ENCODE measurements around the gene NME4. TPM values are rescaled to one million over a fixed set of nuclear protein-coding genes. Genes with fewer than 3 reads are reported as not detected.

NME4 gene
- total and polyA plus RNA-seq, 4 experiments from 2014 or later = 34.9 to 61.7 (median 44.9) TPM

GRCh38 chr16:389352-389751 lies 7.6 kb upstream of the NME4 start:
- Mint-ChIP-seq H3K36me3 (no peaks in the 10 kb centered on the region), H3K9me3 (peaks cover 0 to 2% (median 0%) of the 10 kb centered on the region in 8 donors), H3K27me3 (no peaks in the 10 kb centered on the region), H3K4me3 (no peak overlapping the region), H3K27ac (no peak overlapping the region), H3K4me1 (peaks cover 5 to 7% (median 6%) of the 10 kb centered on the region in 4 donors)
- no peaks in the 10 kb centered on the region for H3K9me3 ChIP-seq (ENCODE audit: control insufficient read depth in 1 of 2, low read length in 2 of 2)
- H3K36me3 ChIP-seq (ENCODE audit: insufficient read depth, low read length) = no peaks in the 10 kb centered on the region
- ChIA-PET CTCF (ENCODE audit: partially characterized antibody) (no interaction called here), POLR2A (ENCODE audit: partially characterized antibody) (interaction anchor here (0.8 kb wide), 1 partner anchor 19 kb away, joined by 3 read pairs; the partner anchor contains the start of gene MRPL28)
- intact Hi-C loops (cut with micrococcal nuclease) = no loop called here
- no peaks in the 10 kb centered on the region for H3K4me1 ChIP-seq (ENCODE audit: insufficient read depth, low read length)
- no peak overlapping the region for H3K4me3 ChIP-seq (ENCODE audit: low read length in 2 of 2)
- no peak for DNase-seq
- H3K27me3 ChIP-seq (ENCODE audit: insufficient read depth, low read length) = no peaks in the 10 kb centered on the region
- H3K27ac ChIP-seq (ENCODE audit: low read depth, low read length) = no peak overlapping the region

GRCh38 chr16:391885-392335 lies 5.1 kb upstream of the NME4 start:
- H3K9me3 Mint-ChIP-seq = peaks cover 0 to 2% (median 0%) of the 10 kb centered on the region in 8 donors
- peak; percentile 61 to 80 (median 64) for DNase-seq
- H3K9me3 ChIP-seq (ENCODE audit: control insufficient read depth in 1 of 2, low read length in 2 of 2) = no peaks in the 10 kb centered on the region
- no peak overlapping the region for H3K4me3 ChIP-seq (ENCODE audit: low read length in 2 of 2)
- H3K27ac Mint-ChIP-seq = peak overlapping the region in 4 of 7 donors; percentile 6 to 86 (median 52)
- no peak overlapping the region for H3K27ac ChIP-seq (ENCODE audit: low read depth, low read length)
- H3K36me3 ChIP-seq (ENCODE audit: insufficient read depth, low read length) = no peaks in the 10 kb centered on the region
- ChIA-PET CTCF (ENCODE audit: partially characterized antibody) (interaction anchor here (1.4 to 2.0 kb wide), 2 partner anchors 9 to 95 kb away, joined by 3 to 7 read pairs; partner anchors contain the start of gene DECR2), POLR2A (ENCODE audit: partially characterized antibody) (interaction anchor here (0.5 to 2.8 kb wide), 3 partner anchors 9 to 40 kb away, joined by 3 to 15 read pairs (median 11); partner anchors contain the start of gene DECR2)
- peaks cover 8% of the 10 kb centered on the region for H3K4me1 ChIP-seq (ENCODE audit: insufficient read depth, low read length)
- no peaks in the 10 kb centered on the region for H3K27me3 ChIP-seq (ENCODE audit: insufficient read depth, low read length)
- peaks cover 0 to 2% of the 10 kb centered on the region in 2 donors for H3K36me3 Mint-ChIP-seq
- no peaks in the 10 kb centered on the region for H3K27me3 Mint-ChIP-seq
- H3K4me1 Mint-ChIP-seq = peaks cover 12 to 16% (median 14%) of the 10 kb centered on the region in 4 donors
- intact Hi-C loops (cut with micrococcal nuclease) = loop anchor here (1.0 kb wide), 1 partner anchor 276 kb away; the partner anchor contains the start of gene RHOT2
- H3K4me3 Mint-ChIP-seq = peak overlapping the region in 1 of 8 donors; percentile 18

- CTCF ChIA-PET (ENCODE audit: partially characterized antibody) = interaction anchor here (1.4 to 2.0 kb wide), 2 partner anchors 8 to 95 kb away, joined by 3 to 7 read pairs; partner anchors contain the start of gene DECR2
- Mint-ChIP-seq H3K9me3 (peaks cover 0 to 2% (median 0%) of the 10 kb centered on the region in 8 donors), H3K27ac (peak overlapping the region in 3 of 7 donors; percentile 36 to 86 (median 61)), H3K4me3 (peak overlapping the region in 1 of 8 donors; percentile 18), H3K4me1 (peaks cover 12 to 16% (median 14%) of the 10 kb centered on the region in 4 donors), H3K36me3 (peaks cover 0 to 2% of the 10 kb centered on the region in 2 donors), H3K27me3 (no peaks in the 10 kb centered on the region)
- Histone ChIP-seq H3K4me1 (ENCODE audit: insufficient read depth, low read length) (peaks cover 8% of the 10 kb centered on the region), H3K36me3 (ENCODE audit: insufficient read depth, low read length) (no peaks in the 10 kb centered on the region), H3K4me3 (ENCODE audit: low read length in 2 of 2) (no peak overlapping the region), H3K9me3 (ENCODE audit: control insufficient read depth in 1 of 2, low read length in 2 of 2) (no peaks in the 10 kb centered on the region), H3K27ac (ENCODE audit: low read depth, low read length) (no peak overlapping the region), H3K27me3 (ENCODE audit: insufficient read depth, low read length) (no peaks in the 10 kb centered on the region)
- POLR2A ChIA-PET (ENCODE audit: partially characterized antibody) = interaction anchor here (0.5 to 2.8 kb wide), 3 partner anchors 9 to 41 kb away, joined by 3 to 15 read pairs (median 11); partner anchors contain the start of gene DECR2
- intact Hi-C loops (cut with micrococcal nuclease) = loop anchor here (1.0 kb wide), 1 partner anchor 276 kb away; the partner anchor contains the start of gene RHOT2
- no peak for DNase-seq
Observed at GRCh38 chr16:392450-393030, 4.5 kb upstream of the NME4 start.

GRCh38 chr16:396199-396598 lies 800 bp upstream of the NME4 start:
- Mint-ChIP-seq H3K27me3 (no peaks in the 10 kb centered on the region), H3K4me3 (peak overlapping the region; percentile 86 to 92 (median 89)), H3K4me1 (peaks cover 15 to 39% (median 23%) of the 10 kb centered on the region in 4 donors), H3K27ac (peak overlapping the region in 5 of 7 donors; percentile 42 to 92 (median 87)), H3K9me3 (peaks cover 0 to 2% (median 0%) of the 10 kb centered on the region in 8 donors), H3K36me3 (peaks cover 0 to 4% of the 10 kb centered on the region in 2 donors)
- Histone ChIP-seq H3K4me3 (ENCODE audit: low read length in 2 of 2) (no peak overlapping the region), H3K36me3 (ENCODE audit: insufficient read depth, low read length) (no peaks in the 10 kb centered on the region), H3K4me1 (ENCODE audit: insufficient read depth, low read length) (peaks cover 20% of the 10 kb centered on the region), H3K27me3 (ENCODE audit: insufficient read depth, low read length) (no peaks in the 10 kb centered on the region), H3K9me3 (ENCODE audit: control insufficient read depth in 1 of 2, low read length in 2 of 2) (no peaks in the 10 kb centered on the region), H3K27ac (ENCODE audit: low read depth, low read length) (no peak overlapping the region)
- intact Hi-C loops (cut with micrococcal nuclease) = no loop called here
- POLR2A ChIA-PET (ENCODE audit: partially characterized antibody) = interaction anchor here (1.0 to 1.2 kb wide), 2 partner anchors 13 to 299 kb away, joined by 4 read pairs; no protein-coding TSS in a partner anchor
- CTCF ChIA-PET (ENCODE audit: partially characterized antibody) = no interaction called here
- no peak for DNase-seq

- H3K4me3 Mint-ChIP-seq = peak overlapping the region; percentile 86 to 92 (median 89)
- peaks cover 0 to 2% (median 0%) of the 10 kb centered on the region in 8 donors for H3K9me3 Mint-ChIP-seq
- H3K36me3 Mint-ChIP-seq = peaks cover 0 to 4% of the 10 kb centered on the region in 2 donors
- peak overlapping the region; percentile 82 to 92 (median 90) for H3K27ac Mint-ChIP-seq
- H3K27me3 Mint-ChIP-seq = no peaks in the 10 kb centered on the region
- peaks cover 15 to 39% (median 23%) of the 10 kb centered on the region in 4 donors for H3K4me1 Mint-ChIP-seq
- ChIA-PET POLR2A (ENCODE audit: partially characterized antibody) (interaction anchor here (1.0 to 1.2 kb wide), 2 partner anchors 14 to 299 kb away, joined by 4 read pairs; no protein-coding TSS in a partner anchor), CTCF (ENCODE audit: partially characterized antibody) (no interaction called here)
- H3K36me3 ChIP-seq (ENCODE audit: insufficient read depth, low read length) = no peaks in the 10 kb centered on the region
- H3K27me3 ChIP-seq (ENCODE audit: insufficient read depth, low read length) = no peaks in the 10 kb centered on the region
- no peak for DNase-seq
- no peak overlapping the region for H3K27ac ChIP-seq (ENCODE audit: low read depth, low read length)
- H3K4me1 ChIP-seq (ENCODE audit: insufficient read depth, low read length) = peaks cover 20% of the 10 kb centered on the region
- no peak overlapping the region for H3K4me3 ChIP-seq (ENCODE audit: low read length in 2 of 2)
- intact Hi-C loops (cut with micrococcal nuclease) = no loop called here
- H3K9me3 ChIP-seq (ENCODE audit: control insufficient read depth in 1 of 2, low read length in 2 of 2) = no peaks in the 10 kb centered on the region
Observed at GRCh38 chr16:396605-397004, 394 bp upstream of the NME4 start.

GRCh38 chr16:397736-398332 lies 835 bp downstream of the NME4 start:
- Mint-ChIP-seq H3K4me1 (peaks cover 12 to 32% (median 18%) of the 10 kb centered on the region in 4 donors), H3K27me3 (no peaks in the 10 kb centered on the region), H3K4me3 (peak overlapping the region; percentile 45 to 78 (median 68)), H3K9me3 (no peaks in the 10 kb centered on the region), H3K27ac (peak overlapping the region in 5 of 7 donors; percentile 13 to 84 (median 48)), H3K36me3 (peaks cover 0 to 4% of the 10 kb centered on the region in 2 donors)
- Histone ChIP-seq H3K4me3 (ENCODE audit: low read length in 2 of 2) (no peak overlapping the region), H3K36me3 (ENCODE audit: insufficient read depth, low read length) (no peaks in the 10 kb centered on the region), H3K27ac (ENCODE audit: low read depth, low read length) (no peak overlapping the region), H3K27me3 (ENCODE audit: insufficient read depth, low read length) (no peaks in the 10 kb centered on the region), H3K4me1 (ENCODE audit: insufficient read depth, low read length) (peaks cover 20% of the 10 kb centered on the region), H3K9me3 (ENCODE audit: control insufficient read depth in 1 of 2, low read length in 2 of 2) (no peaks in the 10 kb centered on the region)
- ChIA-PET CTCF (ENCODE audit: partially characterized antibody) (no interaction called here), POLR2A (ENCODE audit: partially characterized antibody) (interaction anchor here (1.0 kb wide), 1 partner anchor 13 kb away, joined by 3 read pairs; no protein-coding TSS in a partner anchor)
- DNase-seq = no peak
- intact Hi-C loops (cut with micrococcal nuclease) = no loop called here
